DMS 273 (cell line): Measurements from ENCODE around the gene CLCN7.

Experiments used
- DNase-seq: peaks from one replicate; lab custom pipeline; 2025; ENCODE audit not compliant: unreplicated experiment; lab: John Stamatoyannopoulos, UW

Gene CLCN7

DNA sequence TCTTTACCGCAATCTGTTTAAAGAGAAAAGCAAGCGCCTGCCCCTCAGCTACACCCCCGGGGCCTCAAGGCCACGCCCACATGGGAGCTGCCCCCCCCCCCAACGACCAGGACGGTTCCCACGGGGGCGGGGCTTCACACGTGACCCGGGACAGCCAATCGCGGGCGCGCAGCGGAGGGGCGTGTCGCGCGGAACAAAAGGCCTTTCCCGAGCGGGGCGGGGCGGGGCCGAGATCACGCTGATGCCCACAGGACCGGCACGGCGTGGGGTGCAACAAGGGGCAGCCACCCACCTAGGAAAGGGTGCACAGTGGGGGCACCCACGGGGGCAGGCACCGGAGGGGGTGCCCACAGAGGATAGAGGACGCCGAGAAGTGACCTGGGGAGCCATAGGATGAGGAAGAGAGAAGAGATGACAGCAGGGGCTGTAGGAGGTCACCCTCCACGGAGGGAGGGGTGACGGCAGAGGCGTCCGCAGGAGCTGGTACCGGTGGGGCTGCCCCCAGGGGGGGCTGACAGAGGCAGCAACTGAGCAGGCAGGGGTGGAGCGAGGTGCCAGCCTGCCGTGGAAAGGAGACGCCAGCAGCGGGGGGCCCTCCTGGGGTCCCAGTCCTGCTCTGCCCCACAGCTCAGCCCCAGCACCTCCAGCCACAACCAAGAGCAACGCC, 66.5 kb downstream of the CLCN7 start:
- DNase-seq: peak; percentile 95

DNA sequence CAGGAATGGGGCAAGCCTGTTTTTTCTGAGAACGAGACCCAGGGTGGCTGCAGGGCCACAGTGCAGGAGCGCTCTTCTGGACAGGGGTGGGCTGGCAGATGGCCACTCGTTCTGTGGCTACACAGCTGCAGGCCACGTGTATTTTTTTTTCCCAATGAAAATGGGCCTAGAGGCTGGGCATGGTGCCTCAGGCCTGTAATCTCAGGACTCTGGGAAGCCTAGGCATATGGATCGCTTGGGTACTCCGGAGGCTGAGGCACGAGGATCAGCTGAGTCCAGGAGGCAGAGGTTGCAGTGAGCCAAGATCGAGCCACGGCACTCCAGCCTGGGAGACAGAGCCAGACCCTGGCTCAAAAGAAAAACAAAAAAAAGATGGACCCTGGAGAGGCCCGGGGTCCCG, 67.1 kb downstream of the CLCN7 start:
- peak; percentile 70 for DNase-seq

DNA sequence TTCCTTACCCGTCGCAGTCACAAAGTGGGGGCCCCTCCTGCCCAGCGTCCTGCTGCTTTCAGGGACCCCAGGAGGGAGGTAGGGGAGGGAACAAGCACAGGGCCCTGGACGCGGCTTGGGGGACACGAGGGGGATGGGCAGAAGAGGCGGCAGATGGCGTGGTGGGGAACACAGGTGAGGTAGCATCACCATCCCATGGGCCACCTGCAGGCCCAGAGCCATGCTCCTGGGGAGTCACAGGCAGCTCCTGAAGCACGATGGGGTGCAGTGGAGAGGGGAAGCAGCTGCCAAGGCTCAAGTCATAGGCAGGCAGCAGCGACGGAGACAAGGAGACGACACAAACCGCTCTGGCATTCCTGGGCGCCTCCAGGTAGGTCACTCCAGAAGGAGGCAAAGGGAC, 71.1 kb downstream of the CLCN7 start:
- no peak for DNase-seq

DNA sequence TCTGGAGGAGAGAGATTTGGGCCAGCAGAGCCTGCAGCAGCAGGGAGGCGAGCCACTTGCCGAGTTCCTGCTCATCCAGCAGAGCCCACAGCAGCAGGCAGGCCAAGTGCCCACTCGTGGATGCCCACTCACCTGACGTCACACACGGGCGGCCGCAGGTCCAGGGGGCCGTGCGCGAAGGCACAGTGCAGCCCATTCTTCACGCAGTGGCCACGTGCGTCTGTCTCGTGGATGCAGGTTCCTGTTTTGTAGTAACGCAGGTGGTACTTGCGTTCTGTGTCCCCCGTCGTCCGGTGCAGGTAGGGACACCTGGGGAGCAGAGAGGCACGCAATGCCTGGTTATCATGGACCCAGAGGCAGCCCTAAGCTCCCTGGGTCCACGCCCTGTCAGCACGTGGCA, 71.8 kb downstream of the CLCN7 start:
- no peak for DNase-seq

DNA sequence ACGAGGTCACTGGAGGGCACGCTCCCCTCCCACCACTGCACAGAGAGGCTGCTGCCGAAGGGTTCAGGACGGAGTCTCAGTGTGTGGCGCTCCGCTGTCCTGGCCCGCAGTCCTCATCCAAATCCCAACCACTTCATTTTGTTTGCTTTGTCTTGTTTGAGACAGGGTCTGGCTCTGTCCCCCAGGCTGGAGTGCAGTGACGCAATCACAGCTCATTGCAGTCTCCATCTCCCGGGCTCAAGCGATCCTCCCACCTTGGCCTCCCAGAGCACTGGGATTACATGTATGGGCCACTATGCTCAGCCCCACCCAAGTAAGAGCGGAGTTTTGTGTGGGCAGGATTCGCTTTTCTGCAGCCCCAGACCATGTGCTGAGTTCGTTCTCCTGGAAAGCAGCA, 73.1 kb downstream of the CLCN7 start:
- no peak for DNase-seq

DNA sequence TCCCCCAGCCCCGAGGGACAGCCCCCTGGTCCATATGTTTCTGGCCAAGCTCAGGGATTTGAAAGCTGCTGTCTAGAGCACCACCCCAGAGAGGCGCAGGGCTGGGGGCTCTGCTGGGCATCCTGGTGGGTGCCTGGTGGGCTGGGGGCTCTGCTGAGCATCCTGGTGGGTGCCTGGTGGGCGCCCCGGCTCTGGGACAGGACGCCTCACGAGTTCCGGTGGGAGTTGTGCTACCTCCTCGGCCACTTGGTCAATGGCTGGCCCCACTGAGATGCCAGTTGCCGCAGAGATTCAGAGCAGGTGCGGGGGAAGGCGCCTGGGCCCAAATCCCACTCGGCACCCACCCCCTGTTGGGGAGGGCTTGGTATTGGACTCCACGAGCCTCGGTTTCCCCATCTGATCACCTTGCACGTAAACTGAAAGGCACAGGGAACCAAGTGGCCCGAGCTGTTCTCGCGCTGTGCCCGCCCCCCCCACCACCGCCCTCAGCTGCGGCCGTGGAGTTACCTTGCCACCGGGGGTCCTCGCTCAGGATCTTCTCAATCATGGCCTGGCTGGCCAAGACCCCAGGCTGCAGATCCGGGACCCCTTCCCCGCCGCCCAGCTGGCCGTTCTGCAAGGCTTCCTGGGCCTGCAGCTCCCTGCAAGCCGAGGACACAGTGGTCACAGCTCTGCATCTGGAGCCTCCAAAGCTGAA, 73.6 kb downstream of the CLCN7 start:
- no peak for DNase-seq

DNA sequence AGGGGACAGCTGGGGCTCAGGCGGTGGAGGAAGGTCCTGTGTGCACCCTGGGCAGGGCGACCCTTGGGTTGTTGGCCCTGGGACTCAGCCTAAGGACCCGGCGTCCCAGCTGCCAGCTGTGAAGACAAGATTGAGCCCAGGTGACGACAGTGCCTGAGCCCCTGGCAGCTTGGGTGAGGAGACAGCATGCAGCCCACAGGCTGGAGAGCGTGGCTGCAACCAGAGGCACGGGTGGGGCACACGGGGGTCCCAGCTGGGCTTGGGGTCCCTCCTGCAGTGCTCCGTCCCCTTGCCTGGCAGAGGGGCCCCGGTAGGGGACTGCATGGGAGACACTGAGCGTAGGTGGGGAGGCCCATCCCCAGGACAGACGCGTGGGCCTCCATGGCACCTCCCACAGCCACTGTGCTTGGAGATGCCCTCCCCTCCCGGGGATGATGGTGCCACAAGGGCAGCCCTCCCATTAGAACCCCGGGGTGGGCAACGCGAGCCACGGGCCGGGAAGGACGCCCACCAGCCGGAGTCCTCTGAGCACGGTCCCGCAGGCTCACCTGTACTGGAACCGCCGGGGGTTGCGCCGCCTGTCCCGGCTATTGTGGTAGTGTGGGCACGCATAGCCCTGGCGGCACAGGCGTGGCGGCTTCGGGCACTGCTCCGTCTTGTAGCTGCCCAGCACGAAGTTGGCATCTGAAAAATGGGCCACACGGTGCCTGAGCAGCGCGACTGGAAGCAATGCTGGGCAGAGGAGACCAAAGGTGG, 75.8 kb downstream of the CLCN7 start:
- DNase-seq: no peak

DNA sequence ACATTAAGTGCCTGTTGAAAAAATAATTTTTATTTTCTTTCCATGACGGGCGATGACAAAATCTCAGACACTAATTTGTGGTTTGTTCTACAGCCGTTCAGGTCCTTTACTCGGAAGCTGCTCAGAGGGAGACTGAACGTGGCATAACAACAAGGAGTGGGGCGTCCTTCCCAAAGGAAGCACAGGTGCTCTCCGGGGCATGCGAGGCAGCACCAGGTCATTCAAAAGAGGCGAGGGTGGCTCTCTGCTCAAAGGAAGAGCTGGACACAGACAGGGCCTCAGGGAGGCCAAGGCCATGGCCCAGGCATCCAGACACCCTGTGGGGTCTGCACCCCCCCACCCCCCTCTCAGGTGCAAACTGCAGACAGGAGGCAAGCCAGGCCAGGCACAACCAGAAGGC, 76.5 kb downstream of the CLCN7 start:
- no peak for DNase-seq

DNA sequence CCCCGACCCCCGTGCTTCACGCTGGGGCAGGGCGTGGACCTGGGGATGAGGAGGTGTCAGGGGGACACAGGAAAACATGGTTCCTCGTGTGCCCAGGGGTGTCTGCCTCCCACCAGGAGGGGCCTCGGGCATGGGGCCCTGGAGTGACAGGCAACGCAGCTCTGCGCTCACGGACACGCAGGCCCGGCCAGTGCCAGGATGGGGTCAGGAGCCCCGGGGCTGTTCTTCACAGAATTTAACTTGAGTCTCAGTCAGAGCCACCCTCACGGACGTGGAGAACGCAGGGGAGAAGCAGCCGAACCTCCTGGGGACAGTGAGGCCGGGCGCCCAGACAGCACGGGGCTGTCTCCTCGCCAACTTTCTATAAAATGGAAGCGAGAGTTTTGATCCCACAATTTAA, 77.0 kb downstream of the CLCN7 start:
- no peak for DNase-seq

DNA sequence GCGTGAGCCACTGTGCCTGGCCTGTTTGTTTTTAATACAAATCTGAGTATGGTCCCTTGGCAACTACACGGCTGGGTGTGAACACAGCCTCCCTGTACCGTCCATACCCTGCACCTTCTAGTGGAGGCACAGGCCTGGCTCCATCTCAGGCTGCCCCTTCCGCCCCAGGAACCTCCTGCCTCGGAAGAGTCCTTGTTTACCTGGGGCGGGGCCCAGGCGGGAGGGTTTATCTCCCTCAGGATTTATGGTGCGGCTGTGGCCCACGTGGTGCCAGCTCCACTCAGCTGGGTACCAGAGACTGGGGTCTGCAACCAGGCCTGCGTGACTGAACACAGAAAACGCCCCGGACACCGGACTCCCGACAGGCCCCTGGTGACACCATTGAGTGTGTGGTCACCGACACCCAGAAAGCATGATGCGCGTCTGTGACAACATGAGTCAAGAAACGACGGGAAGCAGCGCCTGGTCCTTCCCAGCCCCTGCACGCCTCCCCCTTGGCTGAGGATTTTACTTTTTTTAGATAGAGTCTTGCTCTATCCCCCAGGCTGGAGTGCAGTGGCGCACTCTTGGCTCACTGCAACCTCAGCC, 79.3 kb downstream of the CLCN7 start:
- no peak for DNase-seq
